Fibroblast of mammary gland (primary cell): ENCODE data around the gene HOMEZ.
"Not testable (repeated sequence)": the region's sequence is repeated elsewhere in the genome, so short reads cannot be mapped to it uniquely, and the experiment has no call there.

Source experiments
- DNase-seq: peaks from one replicate; pipeline ENCODE4 v3.0.0-alpha.2; 2010; ENCODE audit warnings: low read depth
- H3K4me3 ChIP-seq: 2 replicates; pipeline ENCODE4 v1.5.1; 2011; ENCODE audit warnings: low read depth, mild to moderate bottlenecking, low read length, moderate library complexity; ENCODE audit not compliant: control insufficient read depth
- CTCF ChIP-seq: conservative IDR thresholded peaks from 2 replicates; pipeline ENCODE4 v1.5.1; 2011; ENCODE audit warnings: low read depth, low read length, inconsistent platforms; ENCODE audit not compliant: control insufficient read depth, insufficient read depth

Gene HOMEZ

GRCh38 chr14:23228812-23229211 lies 57.1 kb downstream of the HOMEZ start:
- no peak for TF ChIP-seq CTCF
- no peak for DNase-seq
- H3K4me3 ChIP-seq, result no peak overlapping the region

DNA sequence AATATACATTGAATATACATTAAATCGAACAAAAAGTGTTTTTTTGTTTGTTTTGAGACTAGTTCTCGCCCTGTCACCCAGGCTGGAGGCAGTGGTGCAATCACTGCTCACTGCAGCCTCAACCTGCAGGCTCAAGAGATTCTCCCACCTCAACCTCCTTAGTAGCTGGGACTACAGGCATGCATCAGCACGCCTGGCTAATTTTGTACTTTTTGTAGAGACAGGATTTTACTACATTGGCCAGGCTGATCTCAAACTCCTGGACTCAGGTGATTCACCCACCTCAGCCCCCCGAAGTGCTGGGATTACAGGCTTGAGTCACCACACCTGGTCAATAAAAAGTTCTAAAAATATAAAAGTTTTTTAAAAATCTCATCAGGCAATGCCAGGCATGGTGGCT lies 58.4 kb downstream of the HOMEZ start:
- no peak for DNase-seq
- TF ChIP-seq CTCF, result no peak
- no peak overlapping the region for H3K4me3 ChIP-seq

GRCh38 chr14:23224958-23225357 lies 61.0 kb downstream of the HOMEZ start:
- H3K4me3 ChIP-seq, DNase-seq: not testable (repeated sequence)
